B cell (primary cell): ENCODE results near the gene LBR. TPM values are rescaled to one million over a fixed set of nuclear protein-coding genes. Genes with fewer than 3 reads are reported as not detected.
A peak's percentile ranks its signal among the peaks of the same experiment; 100 is the strongest.

Source experiments
- ATAC-seq: fragments of 200-7000 bp; cut with Tn5 transposase; one replicate; pipeline ENCODE4 v1.10.0; 2021; ENCODE audit warnings: low read depth, mild to moderate bottlenecking, moderate number of reproducible peaks, moderate library complexity
- CTCF ChIA-PET: fragments of 350-600 bp; sonication (Branson Sonifier 250); formaldehyde crosslinking; loops from one replicate; lab custom pipeline; 2021; ENCODE audit warnings: antibody characterized with exemption, inconsistent platforms; lab: Charles Lee
- POLR2A ChIA-PET: fragments of 350-600 bp; sonication (Branson Sonifier 250); formaldehyde crosslinking; loops from one replicate; lab custom pipeline; 2021; ENCODE audit warnings: antibody characterized with exemption; lab: Charles Lee
- DNase-seq: peaks from one replicate; pipeline ENCODE4 v3.0.0; 2013
- H2AFZ ChIP-seq: 2 replicates; pipeline ENCODE4 v1.6.1; 2012; ENCODE audit warnings: mild to moderate bottlenecking, low read depth, low read length; ENCODE audit not compliant: insufficient read depth, poor library complexity, severe bottlenecking
- H3K27ac ChIP-seq, 2 donors: 1 replicate in 1 of 2; 2 replicates in 1 of 2; pipeline ENCODE4 v1.5.1; 2012 to 2013; ENCODE audit warnings: low read length in 2 of 2, mild to moderate bottlenecking in 2 of 2, moderate library complexity in 1 of 2
- H3K27me3 ChIP-seq, 4 experiments: fragments of 200-600 bp in 1 of 4; sonication (generic) in 1 of 4; replicated peaks in 1 of 4; 1 replicate in 2 of 4; 2 replicates in 2 of 4; pipeline versions ENCODE4 v1.6.1 to v1.7.0; 2013 to 2016; ENCODE audit warnings: low read length in 3 of 4, mild to moderate bottlenecking in 2 of 4, mixed read lengths in 1 of 4, moderate library complexity in 1 of 4; ENCODE audit not compliant: insufficient read depth in 4 of 4, control insufficient read depth in 3 of 4; ENCODE audit errors: control extremely low read depth in 1 of 4
- H3K36me3 ChIP-seq, 2 experiments: replicated peaks in 1 of 2; 1 replicate in 1 of 2; 2 replicates in 1 of 2; pipeline versions ENCODE4 v1.6.1 to v1.7.1; 2013; ENCODE audit warnings: low read length in 1 of 2; ENCODE audit not compliant: insufficient read depth in 2 of 2, control insufficient read depth in 1 of 2; ENCODE audit errors: control extremely low read depth in 1 of 2, extremely low read depth in 1 of 2
- H3K4me1 ChIP-seq, 2 donors: fragments of 200-600 bp in 1 of 2; sonication (generic) in 1 of 2; 1 replicate in 1 of 2; 2 replicates in 1 of 2; pipeline versions ENCODE4 v1.5.1 to v1.6.1; 2013 to 2017; ENCODE audit warnings: low read length in 2 of 2; ENCODE audit not compliant: control insufficient read depth in 2 of 2, insufficient read depth in 2 of 2
- H3K4me2 ChIP-seq: replicated peaks from 2 replicates; pipeline ENCODE3; 2012; ENCODE audit warnings: mild to moderate bottlenecking, low read depth, low read length; ENCODE audit not compliant: poor library complexity, severe bottlenecking
- H3K4me3 ChIP-seq, 5 experiments: fragments of 200-600 bp in 1 of 5; sonication (generic) in 1 of 5; 1 replicate in 3 of 5; 2 replicates in 2 of 5; pipeline versions ENCODE4 v1.5.1 to v1.7.0; 2011 to 2016; ENCODE audit warnings: low read length in 4 of 5, mild to moderate bottlenecking in 4 of 5, low read depth in 2 of 5, control low read depth in 1 of 5, moderate library complexity in 1 of 5; ENCODE audit not compliant: insufficient read depth in 1 of 5; ENCODE audit errors: control extremely low read depth in 1 of 5, extremely low read depth in 1 of 5
- H3K79me2 ChIP-seq: fragments of 200-600 bp; sonication (generic); one replicate; pipeline ENCODE4 v1.6.0; 2016; ENCODE audit warnings: low read length; ENCODE audit not compliant: control insufficient read depth, insufficient read depth
- H3K9ac ChIP-seq: fragments of 200-600 bp; sonication (generic); 2 replicates; pipeline ENCODE4 v1.6.1; 2017; ENCODE audit warnings: mild to moderate bottlenecking, low read length, moderate library complexity
- H3K9me3 ChIP-seq, 3 donors: one replicate each; pipeline versions ENCODE4 v1.6.1 to v1.7.1; 2013; ENCODE audit warnings: low read length in 2 of 3; ENCODE audit not compliant: control insufficient read depth in 2 of 3, insufficient read depth in 1 of 3; ENCODE audit errors: control extremely low read depth in 1 of 3
- H4K20me1 ChIP-seq: 2 replicates; pipeline ENCODE4 v1.6.0; 2012; ENCODE audit warnings: mild to moderate bottlenecking, low read length; ENCODE audit not compliant: insufficient read depth, control insufficient read depth, poor library complexity, severe bottlenecking
- H3K27ac Mint-ChIP-seq: one replicate; pipeline ENCODE4 v1.8.0; 2021; ENCODE audit warnings: mixed read lengths
- H3K27me3 Mint-ChIP-seq: one replicate; pipeline ENCODE4 v1.8.0; 2021; ENCODE audit warnings: mixed read lengths
- H3K4me1 Mint-ChIP-seq: one replicate; pipeline ENCODE4 v1.8.0; 2021; ENCODE audit warnings: mixed read lengths
- H3K4me3 Mint-ChIP-seq: one replicate; pipeline ENCODE4 v1.8.0; 2021; ENCODE audit warnings: mixed read lengths
- H3K9me3 Mint-ChIP-seq: one replicate; pipeline ENCODE4 v1.8.0; 2022; ENCODE audit warnings: mixed read lengths; ENCODE audit not compliant: insufficient read depth
- EZH2 ChIP-seq: IDR thresholded peaks from 2 replicates; pipeline ENCODE4 v1.6.1; 2012; ENCODE audit warnings: borderline replicate concordance, low read depth, mild to moderate bottlenecking, moderate library complexity, low read length; ENCODE audit not compliant: insufficient read depth, poor library complexity, severe bottlenecking
- WGBS: methylation state at CpG from one replicate; pipeline ENCODE4 v1.1.5; 2013; ENCODE audit warnings: missing lambda C conversion rate; ENCODE audit not compliant: insufficient coverage; 5-methylcytosine and 5-hydroxymethylcytosine counted together
- intact Hi-C: fragments of 100-400 bp; cut with micrococcal nuclease; formaldehyde crosslinking; loops from one replicate; pipeline ENCODE4 v1.10.0; 2022
- polyA plus RNA-seq: library from polyadenylated mRNA; depleted of rRNA; stranded (reverse); fragments of >200 nt; gene quantifications from 2 replicates; pipeline ENCODE4 v1.2.3, GENCODE V29; 2012
- total RNA-seq, 2 donors: library from RNA; stranded (reverse); fragments of 120-200 nt in 1 of 2; gene quantifications; 1 replicate in 1 of 2; 2 replicates in 1 of 2; pipeline versions ENCODE4 v1.2.3 to v1.2.4, GENCODE V29; 2013 to 2022
- TF ChIP-seq, protein P1 (sequence below): fragments of 200-600 bp; IDR thresholded peaks from one replicate; pipeline ENCODE4 v1.8.0; 2022; ENCODE audit warnings: antibody characterized with exemption, mild to moderate bottlenecking

Gene LBR
- total and polyA plus RNA-seq, 2 donors (not counting 1 experiment from before 2014, with no cell fraction given) = 19.3 to 167 TPM

DNA sequence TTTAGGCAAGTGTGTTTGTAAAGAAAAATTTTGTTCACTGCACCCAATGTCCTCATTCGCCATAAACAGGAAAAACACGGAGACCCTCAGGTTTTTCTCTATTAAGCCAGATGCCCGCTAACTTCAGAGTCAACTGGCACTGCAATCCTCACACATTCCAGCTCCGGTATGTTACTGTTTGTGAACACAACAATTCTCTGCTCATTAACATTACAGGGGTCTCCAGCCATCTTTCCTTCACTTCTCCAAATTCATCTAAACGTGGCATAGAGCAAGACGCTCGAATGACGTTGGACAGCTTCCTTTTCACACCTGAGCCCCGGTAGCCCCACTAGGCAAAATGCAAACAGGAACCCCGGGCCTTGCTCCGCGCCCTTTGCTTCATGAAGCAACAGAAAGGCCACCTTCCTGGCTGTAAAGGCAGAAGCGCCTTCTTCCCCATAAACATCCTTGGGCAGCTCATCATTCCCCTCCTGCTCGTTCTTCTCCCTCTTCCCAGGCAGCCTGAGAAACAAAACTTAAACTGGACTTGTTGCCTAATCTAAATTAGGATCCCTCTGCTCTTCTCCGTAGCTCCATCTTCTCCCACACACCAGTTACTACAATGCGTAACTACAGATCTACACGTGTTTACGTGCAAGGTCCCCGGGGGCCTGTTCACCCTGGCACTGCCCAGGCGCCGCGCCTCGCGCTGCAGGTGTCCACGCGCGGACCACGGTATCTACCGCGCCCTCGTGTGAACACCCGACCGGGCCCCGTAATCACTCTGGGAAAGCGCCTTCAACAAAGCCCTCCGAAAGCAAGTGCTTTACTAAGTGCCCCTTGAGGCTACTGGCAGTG, 1.2 kb downstream of the LBR start:
- Histone ChIP-seq H3K4me2 (peak overlapping the region; percentile 95), H3K9ac (peak overlapping the region; percentile 89), H3K9me3 (peaks cover 0 to 5% (median 0%) of the 10 kb centered on the region in 3 donors), H3K27ac (peak overlapping the region; percentile 42 to 83), H3K4me3 (peak overlapping the region; percentile 55 to 93 (median 90)), H3K27me3 (no peaks in the 10 kb centered on the region), H3K79me2 (peaks cover 58% of the 10 kb centered on the region), H4K20me1 (peaks cover 52% of the 10 kb centered on the region), H3K4me1 (peaks cover 45 to 46% of the 10 kb centered on the region in 2 donors), H3K36me3 (peaks cover 0 to 19% of the 10 kb centered on the region in 2 experiments), H2AFZ (peak overlapping the region; percentile 92)
- no peaks in the 10 kb centered on the region for H3K27me3 Mint-ChIP-seq
- 3% methylated on average over 36 of the region's 36 CpGs for WGBS
- POLR2A ChIA-PET = interaction anchor here (0.5 to 6.7 kb wide), 5 partner anchors 17 to 518 kb away, joined by 3 to 85 read pairs (median 7); no protein-coding TSS in a partner anchor
- ATAC-seq (peak; percentile 16), DNase-seq (peak; percentile 83)
- CTCF ChIA-PET = interaction anchor here (1.0 to 8.2 kb wide), 5 partner anchors 17 to 638 kb away, joined by 3 to 104 read pairs (median 4); no protein-coding TSS in a partner anchor
- peaks cover 59% of the 10 kb centered on the region for H3K4me1 Mint-ChIP-seq
- peak overlapping the region; percentile 94 for H3K4me3 Mint-ChIP-seq
- no peak for TF ChIP-seq EZH2
- TF ChIP-seq, protein P1, sequence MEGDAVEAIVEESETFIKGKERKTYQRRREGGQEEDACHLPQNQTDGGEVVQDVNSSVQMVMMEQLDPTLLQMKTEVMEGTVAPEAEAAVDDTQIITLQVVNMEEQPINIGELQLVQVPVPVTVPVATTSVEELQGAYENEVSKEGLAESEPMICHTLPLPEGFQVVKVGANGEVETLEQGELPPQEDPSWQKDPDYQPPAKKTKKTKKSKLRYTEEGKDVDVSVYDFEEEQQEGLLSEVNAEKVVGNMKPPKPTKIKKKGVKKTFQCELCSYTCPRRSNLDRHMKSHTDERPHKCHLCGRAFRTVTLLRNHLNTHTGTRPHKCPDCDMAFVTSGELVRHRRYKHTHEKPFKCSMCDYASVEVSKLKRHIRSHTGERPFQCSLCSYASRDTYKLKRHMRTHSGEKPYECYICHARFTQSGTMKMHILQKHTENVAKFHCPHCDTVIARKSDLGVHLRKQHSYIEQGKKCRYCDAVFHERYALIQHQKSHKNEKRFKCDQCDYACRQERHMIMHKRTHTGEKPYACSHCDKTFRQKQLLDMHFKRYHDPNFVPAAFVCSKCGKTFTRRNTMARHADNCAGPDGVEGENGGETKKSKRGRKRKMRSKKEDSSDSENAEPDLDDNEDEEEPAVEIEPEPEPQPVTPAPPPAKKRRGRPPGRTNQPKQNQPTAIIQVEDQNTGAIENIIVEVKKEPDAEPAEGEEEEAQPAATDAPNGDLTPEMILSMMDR = no peak
- no peaks in the 10 kb centered on the region for H3K9me3 Mint-ChIP-seq
- intact Hi-C loops = loop anchor here (5.0 kb wide), 5 partner anchors 109 to 1236 kb away; partner anchors contain the start of genes PARP1 and SRP9
- H3K27ac Mint-ChIP-seq = peak overlapping the region; percentile 87
